OCI-LY3 (cell line): Measurements from ENCODE around the gene RPL12.

ENCODE experiments used
- EZH2phosphoT487 ChIP-seq: fragments of 200-600 bp; shearing (Covaris generic); IDR thresholded peaks from 2 replicates; pipeline ENCODE4 v1.6.1; 2018; ENCODE audit warnings: antibody characterized with exemption, mixed run types, low read depth
- TF ChIP-seq, protein P1 (sequence below): fragments of 200-600, 300-600 bp; sonication (generic); IDR thresholded peaks from 2 replicates; pipeline ENCODE4 v1.5.1; 2014; ENCODE audit warnings: antibody characterized with exemption, low read length, low read depth

DNA sequence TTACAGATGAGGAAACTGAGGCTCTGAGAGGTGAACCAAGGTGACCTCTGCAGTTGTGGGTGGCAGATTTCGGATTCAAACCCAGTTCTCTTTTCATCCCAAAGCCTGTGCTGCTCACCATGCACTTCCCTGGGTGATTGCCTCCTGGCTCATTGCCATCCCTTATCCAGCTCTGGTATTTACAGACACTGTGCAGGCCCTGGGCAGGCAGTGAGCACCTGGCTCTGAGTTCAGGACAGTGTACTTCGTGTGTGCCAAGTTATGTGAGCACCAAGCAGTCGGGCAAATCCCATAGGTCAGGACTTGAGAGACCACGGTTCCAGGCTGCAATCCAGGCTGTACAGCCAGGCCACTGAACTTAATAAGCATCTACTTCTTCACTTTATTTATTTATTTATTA lies 1.5 kb upstream of the RPL12 start:
- no peak for TF ChIP-seq EZH2phosphoT487
- TF ChIP-seq, protein P1, sequence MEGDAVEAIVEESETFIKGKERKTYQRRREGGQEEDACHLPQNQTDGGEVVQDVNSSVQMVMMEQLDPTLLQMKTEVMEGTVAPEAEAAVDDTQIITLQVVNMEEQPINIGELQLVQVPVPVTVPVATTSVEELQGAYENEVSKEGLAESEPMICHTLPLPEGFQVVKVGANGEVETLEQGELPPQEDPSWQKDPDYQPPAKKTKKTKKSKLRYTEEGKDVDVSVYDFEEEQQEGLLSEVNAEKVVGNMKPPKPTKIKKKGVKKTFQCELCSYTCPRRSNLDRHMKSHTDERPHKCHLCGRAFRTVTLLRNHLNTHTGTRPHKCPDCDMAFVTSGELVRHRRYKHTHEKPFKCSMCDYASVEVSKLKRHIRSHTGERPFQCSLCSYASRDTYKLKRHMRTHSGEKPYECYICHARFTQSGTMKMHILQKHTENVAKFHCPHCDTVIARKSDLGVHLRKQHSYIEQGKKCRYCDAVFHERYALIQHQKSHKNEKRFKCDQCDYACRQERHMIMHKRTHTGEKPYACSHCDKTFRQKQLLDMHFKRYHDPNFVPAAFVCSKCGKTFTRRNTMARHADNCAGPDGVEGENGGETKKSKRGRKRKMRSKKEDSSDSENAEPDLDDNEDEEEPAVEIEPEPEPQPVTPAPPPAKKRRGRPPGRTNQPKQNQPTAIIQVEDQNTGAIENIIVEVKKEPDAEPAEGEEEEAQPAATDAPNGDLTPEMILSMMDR: no peak
